KMS-11 (cell line): ENCODE data around the gene KPNA6.
"Not testable (repeated sequence)": the region's sequence is repeated elsewhere in the genome, so short reads cannot be mapped to it uniquely, and the experiment has no call there.

Experiments used
- H2AFZ ChIP-seq: fragments of 200-600 bp; sonication (generic); 2 replicates; pipeline ENCODE4 v1.6.1; 2016; ENCODE audit warnings: antibody characterized with exemption, mixed run types, low read depth
- H3K27ac ChIP-seq: fragments of 200-600 bp; sonication (generic); 2 replicates; pipeline ENCODE4 v1.6.1; 2016; ENCODE audit warnings: mild to moderate bottlenecking, mixed run types
- H3K27me3 ChIP-seq: fragments of 200-600 bp; sonication (generic); 2 replicates; pipeline ENCODE4 v1.6.1; 2017; ENCODE audit warnings: mild to moderate bottlenecking, low read depth, mixed run types, moderate library complexity; ENCODE audit not compliant: insufficient read depth
- H3K36me3 ChIP-seq: fragments of 200-600 bp; sonication (generic); 2 replicates; pipeline ENCODE4 v1.6.1; 2017; ENCODE audit warnings: mild to moderate bottlenecking, mixed run types; ENCODE audit not compliant: insufficient read depth
- H3K4me1 ChIP-seq: fragments of 200-600 bp; sonication (generic); 2 replicates; pipeline ENCODE4 v1.6.1; 2016; ENCODE audit warnings: mild to moderate bottlenecking, low read depth, mixed run types; ENCODE audit not compliant: poor library complexity, severe bottlenecking
- H3K4me2 ChIP-seq: fragments of 200-600 bp; sonication (generic); 2 replicates; pipeline ENCODE4 v1.7.0; 2016; ENCODE audit warnings: mild to moderate bottlenecking, mixed run types
- H3K4me3 ChIP-seq: fragments of 200-600 bp; sonication (generic); IDR thresholded peaks from 2 replicates; pipeline ENCODE4 v1.6.1; 2017; ENCODE audit warnings: low read depth, low read length, mixed read lengths; ENCODE audit not compliant: insufficient read depth
- H3K79me2 ChIP-seq: fragments of 200-600 bp; sonication (generic); 2 replicates; pipeline ENCODE4 v1.6.1; 2016; ENCODE audit warnings: low read depth, mixed run types; ENCODE audit not compliant: insufficient read depth
- H3K9ac ChIP-seq: fragments of 200-600 bp; sonication (generic); 2 replicates; pipeline ENCODE4 v1.6.1; 2016; ENCODE audit warnings: mild to moderate bottlenecking, mixed run types
- H4K20me1 ChIP-seq: fragments of 200-600 bp; sonication (generic); 2 replicates; pipeline ENCODE4 v1.6.1; 2016; ENCODE audit warnings: mild to moderate bottlenecking, mixed run types; ENCODE audit not compliant: insufficient read depth
- CTCF ChIP-seq: fragments of 200-600 bp; sonication (generic); conservative IDR thresholded peaks from 2 replicates; pipeline ENCODE4 v1.6.1; 2017; ENCODE audit warnings: low read depth, mild to moderate bottlenecking, antibody characterized with exemption, low read length, moderate library complexity, mixed read lengths

The KPNA6 gene

DNA sequence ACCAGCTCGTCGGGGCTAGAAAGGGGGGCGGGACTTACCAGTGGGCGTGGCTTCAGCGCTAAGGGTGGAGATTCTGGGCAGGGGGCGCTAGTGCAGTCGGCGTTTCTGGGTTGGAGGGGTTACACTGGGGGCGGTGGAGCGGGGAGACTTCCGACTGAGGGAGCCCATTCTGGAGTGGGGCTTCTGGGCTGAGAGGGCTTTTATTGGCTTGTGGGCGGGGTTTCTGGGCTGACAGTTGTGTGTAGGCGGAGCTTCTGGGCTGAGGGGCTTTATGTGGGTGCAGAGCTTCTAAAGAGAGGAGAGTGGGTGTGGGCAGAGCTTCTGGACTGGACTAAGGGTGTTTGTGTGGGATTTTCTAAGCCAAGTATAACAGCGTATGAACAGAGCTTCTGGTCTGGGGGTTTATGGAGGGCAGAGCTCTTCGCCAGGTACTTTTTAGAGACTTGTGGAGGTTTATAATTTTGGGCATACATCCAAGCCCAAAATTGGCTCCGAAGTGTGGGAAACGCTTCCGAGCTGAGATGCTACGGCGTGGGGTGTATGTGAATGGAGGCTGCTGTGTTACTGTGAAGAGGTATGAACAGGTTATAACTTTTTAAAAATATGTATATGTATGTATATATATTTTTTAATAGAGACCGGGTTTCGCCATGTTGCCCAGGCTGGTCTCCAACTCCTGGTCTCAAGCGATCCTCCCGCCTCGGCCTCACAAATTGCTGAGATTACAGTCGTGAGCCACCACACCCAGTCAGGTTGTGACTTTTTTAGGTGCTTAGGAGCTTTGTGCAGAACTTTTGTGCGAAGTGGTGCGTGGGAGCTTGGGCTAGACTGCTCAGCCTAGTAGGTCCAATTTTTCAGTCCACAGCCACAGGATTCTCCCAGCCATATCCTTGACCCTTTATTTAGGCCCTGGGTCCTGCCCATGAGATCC is 34.3 kb upstream of the KPNA6 start:
- no peaks in the 10 kb centered on the region; the same call in 1 of the 2 replicates for H3K36me3 ChIP-seq
- H2AFZ ChIP-seq: peak overlapping the region; percentile 86
- peak overlapping the region; percentile 86 for H3K4me2 ChIP-seq
- H4K20me1 ChIP-seq: no peaks in the 10 kb centered on the region
- TF ChIP-seq CTCF: 0 out of 2 replicates have a peak, but pooled peaks have one; percentile 34
- no peak overlapping the region for H3K4me3 ChIP-seq
- H3K27ac ChIP-seq: peak overlapping the region; percentile 65; the same call in 1 of the 2 replicates
- peak overlapping the region; percentile 75; the same call in 1 of the 2 replicates for H3K9ac ChIP-seq
- H3K79me2 ChIP-seq: no peaks in the 10 kb centered on the region
- H3K4me1 ChIP-seq: peaks cover 20% of the 10 kb centered on the region
- H3K27me3 ChIP-seq: no peaks in the 10 kb centered on the region

DNA sequence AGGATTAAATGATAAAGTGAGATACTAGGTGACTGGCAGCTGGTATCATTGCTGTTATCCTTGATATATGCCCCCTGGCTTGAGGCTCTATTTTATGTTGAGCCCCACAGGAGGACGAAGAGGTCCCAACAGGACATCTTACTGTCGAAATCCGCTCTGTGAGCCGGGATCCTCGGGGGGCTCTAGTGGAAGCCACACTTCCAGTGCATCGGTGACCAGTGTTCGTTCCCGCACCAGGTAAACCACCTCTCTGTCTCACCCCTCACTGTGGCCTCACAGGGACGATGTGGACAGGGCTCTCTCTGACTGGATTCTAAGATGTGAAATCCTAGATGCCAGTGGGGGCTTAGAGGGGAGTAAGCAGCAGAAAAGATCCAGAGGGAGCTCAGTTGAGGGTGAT is 33.0 kb upstream of the KPNA6 start:
- Histone ChIP-seq H3K9ac (no peak overlapping the region), H3K4me1 (peaks cover 20% of the 10 kb centered on the region), H3K4me3 (no peak overlapping the region), H3K27me3 (no peaks in the 10 kb centered on the region), H4K20me1 (no peaks in the 10 kb centered on the region), H2AFZ (no peak overlapping the region), H3K36me3 (no peaks in the 10 kb centered on the region; the same call in 1 of the 2 replicates), H3K27ac (no peak overlapping the region), H3K79me2 (no peaks in the 10 kb centered on the region), H3K4me2 (no peak overlapping the region)
- TF ChIP-seq CTCF: no peak

DNA sequence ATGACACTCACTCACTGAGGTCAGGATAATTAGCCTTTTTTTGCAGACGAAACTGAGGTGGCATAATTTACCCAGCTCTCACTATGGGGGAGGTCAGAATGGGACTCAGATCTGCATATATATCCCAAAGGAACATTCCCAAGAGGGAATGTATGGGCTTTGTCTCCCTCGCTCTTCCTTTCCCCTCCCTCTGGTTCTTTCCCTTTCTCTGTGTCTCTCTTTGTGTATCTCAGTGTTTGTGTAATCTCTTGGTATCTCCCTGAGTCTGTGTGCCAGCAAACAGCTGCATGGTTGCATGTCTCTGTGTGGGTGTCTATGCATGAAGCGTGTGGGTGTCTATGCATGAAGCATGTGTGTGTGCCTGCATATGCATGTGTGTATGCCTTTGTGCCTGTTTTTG is 30.4 kb upstream of the KPNA6 start:
- Histone ChIP-seq H4K20me1 (no peaks in the 10 kb centered on the region), H3K4me3 (no peak overlapping the region), H3K4me1 (peaks cover 11% of the 10 kb centered on the region), H3K9ac (no peak overlapping the region), H3K36me3 (no peaks in the 10 kb centered on the region; the same call in 1 of the 2 replicates), H3K79me2 (no peaks in the 10 kb centered on the region), H3K27ac (no peak overlapping the region), H3K4me2 (no peak overlapping the region), H3K27me3 (no peaks in the 10 kb centered on the region), H2AFZ (no peak overlapping the region)
- TF ChIP-seq CTCF: no peak

DNA sequence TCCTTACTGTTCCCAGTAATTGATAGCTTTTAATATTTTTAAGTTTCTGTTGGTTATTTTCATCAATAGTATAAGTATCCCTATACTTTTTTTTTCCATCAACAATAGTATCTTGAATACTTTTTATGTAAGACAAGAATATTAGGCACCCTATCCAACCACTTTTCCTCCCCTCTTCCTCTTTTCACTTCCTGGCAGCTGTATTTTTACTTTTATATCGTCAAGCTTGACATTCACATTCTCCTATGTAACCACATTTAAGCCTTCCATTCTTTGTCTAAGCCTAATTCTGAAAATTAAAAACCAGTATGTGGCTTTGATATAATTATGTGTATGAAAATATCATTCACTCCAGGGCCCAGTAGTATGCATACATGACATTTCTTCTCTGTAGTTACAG is 25.8 kb upstream of the KPNA6 start:
- H3K4me1 ChIP-seq: no peaks in the 10 kb centered on the region
- no peaks in the 10 kb centered on the region for H3K27me3 ChIP-seq
- no peaks in the 10 kb centered on the region; the same call in 1 of the 2 replicates for H3K36me3 ChIP-seq
- no peak for TF ChIP-seq CTCF
- no peak overlapping the region for H3K27ac ChIP-seq
- H3K9ac ChIP-seq: no peak overlapping the region
- no peak overlapping the region for H3K4me2 ChIP-seq
- H3K4me3 ChIP-seq: no peak overlapping the region
- H4K20me1 ChIP-seq: no peaks in the 10 kb centered on the region
- H2AFZ ChIP-seq: no peak overlapping the region
- no peaks in the 10 kb centered on the region for H3K79me2 ChIP-seq

- not testable (repeated sequence) for H4K20me1 ChIP-seq, H3K27ac ChIP-seq, H3K9ac ChIP-seq, H3K4me3 ChIP-seq, H3K27me3 ChIP-seq, H2AFZ ChIP-seq, H3K79me2 ChIP-seq, H3K4me2 ChIP-seq, H3K36me3 ChIP-seq, H3K4me1 ChIP-seq
These were observed 21.5 kb upstream of the KPNA6 start for GRCh38 chr1:32086381-32086780.
